ENCODE measurements around the gene VAPA.

GRCh38 chr18:9959564-9959963 lies 45.7 kb downstream of the VAPA start:
- no peak for TF ChIP-seq CTCF (IDR thresholded peaks at IDR 0.05)
- TF ChIP-seq POLR2A (IDR thresholded peaks at IDR 0.05) = no peak

Data from suprapubic skin (tissue), 3 donors.